ENCODE results near the gene TRIM7. TPM values are rescaled to one million over a fixed set of nuclear protein-coding genes. Genes with fewer than 3 reads are reported as not detected.

TRIM7 gene
- total and polyA plus RNA-seq, 9 of the 15 experiments (the other 6 are each of a cell fraction or from before 2014, with no cell fraction given), result 2.6 to 14.9 (median 8.9) TPM

- peak; percentile 39 for TF ChIP-seq ZNF511 (CRISPR knock-in tag; IDR thresholded peaks at IDR 0.05)
- TF ChIP-seq ZNF3 (CRISPR knock-in tag; IDR thresholded peaks at IDR 0.05), result no peak
- no peak for TF ChIP-seq NELFE (IDR thresholded peaks at IDR 0.05; ENCODE audit: insufficient read depth, insufficient read length)
- no peak for TF ChIP-seq CREBBP (IDR thresholded peaks at IDR 0.05; ENCODE audit: low read depth, low read length)
- TF ChIP-seq ZNF134 (CRISPR knock-in tag; conservative IDR thresholded peaks at IDR 0.05), result no peak
- TF ChIP-seq MTA1 (IDR thresholded peaks at IDR 0.05; ENCODE audit: borderline replicate concordance), result peak; percentile 81
- no peak for TF ChIP-seq ZNF280B (CRISPR knock-in tag; IDR thresholded peaks at IDR 0.05)
- TF ChIP-seq ZNF24 (IDR thresholded peaks at IDR 0.05), result 0 out of 2 replicates have a peak, but pooled peaks have one; percentile 30
- no peak for TF ChIP-seq LEF1 (IDR thresholded peaks at IDR 0.05)
- no peak for TF ChIP-seq ZBTB26 (CRISPR knock-in tag; IDR thresholded peaks at IDR 0.05)
- no peak for TF ChIP-seq ZNF518B (CRISPR knock-in tag; IDR thresholded peaks at IDR 0.05)
- TF ChIP-seq ZZZ3 (IDR thresholded peaks at IDR 0.05), result no peak
- no peak for TF ChIP-seq SMAD4 (CRISPR knock-in tag; conservative IDR thresholded peaks at IDR 0.05)
- TF ChIP-seq MTF1 (CRISPR knock-in tag; IDR thresholded peaks at IDR 0.05; ENCODE audit: borderline replicate concordance), result no peak
- no peak for TF ChIP-seq HOXB6 (CRISPR knock-in tag; IDR thresholded peaks at IDR 0.05; ENCODE audit: borderline replicate concordance)
- no peak for TF ChIP-seq ASH1L (IDR thresholded peaks at IDR 0.05; ENCODE audit: borderline replicate concordance, low read depth, partially characterized antibody)
- TF ChIP-seq RBM39 (optimal IDR thresholded peaks at IDR 0.05; ENCODE audit: low read depth, low read length), result peak; percentile 71
- TF ChIP-seq ZNF311 (CRISPR knock-in tag; IDR thresholded peaks at IDR 0.05), result no peak
- TF ChIP-seq ZNF561 (CRISPR knock-in tag; conservative IDR thresholded peaks at IDR 0.05), result no peak
- TF ChIP-seq ZNF23 (CRISPR knock-in tag; IDR thresholded peaks at IDR 0.05), result no peak
- no peak for TF ChIP-seq ZNF224 (CRISPR knock-in tag; IDR thresholded peaks at IDR 0.05)
- 0 out of 2 replicates have a peak, but pooled peaks have one; percentile 36 for TF ChIP-seq MXI1 (IDR thresholded peaks at IDR 0.05; ENCODE audit: low read depth, low read length)
- no peak for TF ChIP-seq ZNF239 (CRISPR knock-in tag; IDR thresholded peaks at IDR 0.05)
- TF ChIP-seq EZH2 (IDR thresholded peaks at IDR 0.05; ENCODE audit: borderline replicate concordance, low read depth, low read length), result no peak
Measured at GRCh38 chr5:181187500-181188213, 17.3 kb downstream of the TRIM7 start (continued).
